Astrocyte (in vitro differentiated cells and primary cell): ENCODE data around the gene IDE.

Experiments
- EZH2 ChIP-seq: IDR thresholded peaks from 2 replicates; pipeline ENCODE4 v1.6.1; 2012; ENCODE audit warnings: mild to moderate bottlenecking, low read length, inconsistent platforms; ENCODE audit not compliant: insufficient read depth
- TF ChIP-seq, protein P1 (sequence below): IDR thresholded peaks from 2 replicates; pipeline ENCODE4 v1.5.1; 2011; ENCODE audit warnings: low read depth, mild to moderate bottlenecking, inconsistent platforms, low read length, moderate library complexity; ENCODE audit not compliant: insufficient read depth

GRCh38 chr10:92421550-92421949, 152.3 kb downstream of the IDE start:
- TF ChIP-seq, protein P1, sequence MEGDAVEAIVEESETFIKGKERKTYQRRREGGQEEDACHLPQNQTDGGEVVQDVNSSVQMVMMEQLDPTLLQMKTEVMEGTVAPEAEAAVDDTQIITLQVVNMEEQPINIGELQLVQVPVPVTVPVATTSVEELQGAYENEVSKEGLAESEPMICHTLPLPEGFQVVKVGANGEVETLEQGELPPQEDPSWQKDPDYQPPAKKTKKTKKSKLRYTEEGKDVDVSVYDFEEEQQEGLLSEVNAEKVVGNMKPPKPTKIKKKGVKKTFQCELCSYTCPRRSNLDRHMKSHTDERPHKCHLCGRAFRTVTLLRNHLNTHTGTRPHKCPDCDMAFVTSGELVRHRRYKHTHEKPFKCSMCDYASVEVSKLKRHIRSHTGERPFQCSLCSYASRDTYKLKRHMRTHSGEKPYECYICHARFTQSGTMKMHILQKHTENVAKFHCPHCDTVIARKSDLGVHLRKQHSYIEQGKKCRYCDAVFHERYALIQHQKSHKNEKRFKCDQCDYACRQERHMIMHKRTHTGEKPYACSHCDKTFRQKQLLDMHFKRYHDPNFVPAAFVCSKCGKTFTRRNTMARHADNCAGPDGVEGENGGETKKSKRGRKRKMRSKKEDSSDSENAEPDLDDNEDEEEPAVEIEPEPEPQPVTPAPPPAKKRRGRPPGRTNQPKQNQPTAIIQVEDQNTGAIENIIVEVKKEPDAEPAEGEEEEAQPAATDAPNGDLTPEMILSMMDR: no peak
- no peak for TF ChIP-seq EZH2
